Measurements from ENCODE around the gene CALML4.
"Not testable (repeated sequence)": the region's sequence is repeated elsewhere in the genome, so short reads cannot be mapped to it uniquely, and the experiment has no call there.

Gene CALML4

GRCh38 chr15:68207176-68207935 lies 2.2 kb upstream of the CALML4 start:
- no peak for DNase-seq

GRCh38 chr15:68206711-68207151 lies 1.6 kb upstream of the CALML4 start:
- no peak for DNase-seq

- no peak for DNase-seq
Measured at GRCh38 chr15:68205954-68206539, 915 bp upstream of the CALML4 start.

GRCh38 chr15:68205558-68205944 lies 419 bp upstream of the CALML4 start:
- DNase-seq, result no peak

GRCh38 chr15:68204361-68204760 lies 771 bp downstream of the CALML4 start:
- no peak for DNase-seq

DNA sequence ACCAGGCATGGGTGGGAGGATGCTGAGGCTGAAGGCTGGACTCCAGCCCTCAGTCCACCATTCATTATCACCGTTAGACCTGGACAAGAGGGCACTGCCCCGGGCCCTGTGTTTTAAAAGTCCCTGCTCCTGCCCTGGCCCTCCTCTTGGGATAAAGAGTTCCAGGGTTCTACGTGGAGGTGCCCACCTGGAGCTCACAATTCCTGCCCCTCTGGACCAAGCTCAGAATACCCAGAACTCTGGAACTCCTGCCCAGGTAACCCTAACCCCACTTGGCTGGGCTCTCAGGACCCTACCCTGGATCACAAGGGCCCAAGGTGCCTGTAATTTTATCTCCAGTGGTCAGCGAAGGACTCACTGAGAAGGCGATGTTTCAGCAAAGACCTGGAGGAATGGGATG lies 1.2 kb downstream of the CALML4 start:
- DNase-seq, result no peak

GRCh38 chr15:68203486-68203885 lies 1.6 kb downstream of the CALML4 start:
- DNase-seq, result no peak

GRCh38 chr15:68202994-68203393 lies 2.1 kb downstream of the CALML4 start:
- not testable (repeated sequence) for DNase-seq

GRCh38 chr15:68201879-68202261 lies 3.3 kb downstream of the CALML4 start:
- DNase-seq, result no peak

DNA sequence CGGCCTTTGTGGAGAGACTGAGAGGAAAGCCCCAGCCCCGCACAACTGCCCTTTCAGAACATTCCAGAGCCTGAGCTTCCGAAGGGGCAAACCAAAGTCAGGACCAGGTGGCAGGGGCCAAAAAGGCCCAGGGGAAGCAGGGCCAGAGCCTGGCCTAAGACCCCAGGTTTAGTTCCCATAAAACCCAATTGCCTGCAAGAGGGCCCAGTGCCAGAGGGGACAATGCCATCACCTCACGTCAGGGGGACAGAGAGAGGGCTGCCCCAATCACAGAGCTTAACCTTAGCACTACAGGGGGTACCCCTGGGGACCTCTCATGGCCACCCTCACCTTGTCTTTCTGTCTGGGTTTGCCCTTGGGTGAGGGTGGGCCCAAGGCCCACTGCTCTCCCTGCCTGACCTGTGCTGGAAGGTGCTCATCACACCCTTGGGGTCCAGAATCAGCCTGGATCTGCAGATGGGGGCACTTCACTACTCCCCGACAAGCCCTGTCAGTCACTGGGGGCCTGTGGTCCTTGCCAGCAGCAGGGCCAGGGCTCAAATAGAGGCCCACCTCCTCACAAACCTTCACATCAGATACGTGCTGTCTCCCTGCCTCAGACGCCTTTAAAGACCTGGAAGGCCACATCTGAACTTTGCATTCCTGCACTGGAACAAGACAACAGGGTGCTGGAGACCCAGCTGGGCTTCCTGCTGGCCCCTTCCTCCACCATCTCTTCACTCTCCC lies 3.8 kb downstream of the CALML4 start:
- DNase-seq, result no peak

DNA sequence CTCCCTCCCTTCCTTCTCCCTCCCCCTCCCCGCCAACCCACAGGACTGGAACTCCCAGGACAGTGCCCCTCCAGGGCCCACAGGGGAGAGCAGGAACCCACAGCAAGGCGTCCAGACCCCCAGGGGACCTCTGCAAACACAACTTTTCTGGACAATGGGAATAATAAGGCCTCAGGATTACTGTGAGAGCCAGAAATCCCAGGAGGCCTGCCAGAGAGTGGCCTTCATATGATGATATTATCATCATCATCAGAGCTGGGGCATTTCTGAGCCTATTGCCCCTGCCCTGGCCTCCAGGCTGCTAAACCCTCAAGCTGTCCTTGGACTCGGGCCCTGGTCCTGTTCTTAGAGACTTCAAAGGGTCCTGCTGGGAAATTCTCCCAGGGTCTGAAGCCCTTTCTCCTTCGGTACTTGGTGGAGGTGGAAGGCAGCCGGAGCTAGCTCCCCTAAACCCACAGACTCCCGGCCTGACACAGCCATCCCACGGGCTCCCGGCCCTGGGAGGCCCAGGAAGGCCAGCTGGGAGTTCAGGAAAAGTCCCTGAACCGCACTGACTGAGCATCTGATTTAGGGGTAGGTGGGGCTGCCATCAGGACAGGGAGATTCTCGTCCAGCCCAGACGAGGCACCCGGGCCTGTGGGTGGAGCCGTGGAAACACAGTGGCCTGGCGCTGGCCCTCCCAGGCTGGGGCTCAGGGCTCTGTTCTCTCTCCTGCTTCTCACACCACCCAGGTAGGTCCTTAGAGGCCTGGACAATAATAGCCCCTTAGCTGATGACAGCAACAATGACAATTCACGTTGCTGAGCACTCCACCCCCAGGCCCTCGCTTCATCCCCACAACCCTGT lies 4.9 kb downstream of the CALML4 start:
- DNase-seq, result no peak

- no peak for DNase-seq
Measured at GRCh38 chr15:68199340-68199739, 5.8 kb downstream of the CALML4 start.

DNA sequence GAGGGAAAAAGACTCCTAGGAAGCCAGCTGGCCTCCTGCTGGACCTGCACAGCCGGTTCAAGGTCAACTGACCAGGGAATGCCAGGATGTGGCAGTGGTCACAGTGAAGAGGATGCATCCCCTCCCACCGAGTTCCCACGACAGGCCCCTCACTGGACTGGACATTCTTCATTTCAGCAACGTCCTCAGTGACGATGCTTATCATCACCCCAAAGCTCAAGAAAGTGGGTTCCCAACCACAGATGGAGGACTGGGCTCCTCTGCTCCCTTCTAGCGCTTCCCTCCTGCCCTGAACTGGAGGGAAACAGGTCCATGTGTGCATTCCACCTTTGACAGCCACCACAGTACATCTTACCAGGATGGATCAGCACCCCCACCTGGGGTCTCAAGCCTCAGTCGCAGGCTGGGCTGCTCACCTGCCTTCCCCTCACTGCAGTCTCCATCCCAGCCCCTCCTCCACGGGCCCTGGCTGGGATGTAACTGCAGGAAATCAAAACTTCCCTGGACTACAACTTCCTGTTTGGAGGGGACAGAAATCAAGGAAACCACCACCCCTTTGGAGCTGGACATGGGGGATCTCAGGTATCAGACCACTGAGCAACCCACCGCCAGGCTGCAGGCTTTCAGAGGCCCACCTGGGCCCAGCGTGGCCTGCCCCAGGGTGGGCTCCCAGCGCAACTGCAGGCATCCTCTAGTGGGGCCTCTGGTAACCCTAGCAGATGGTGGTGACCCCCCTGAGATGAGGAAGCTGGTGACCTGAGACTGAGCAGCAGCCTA lies 7.3 kb downstream of the CALML4 start:
- DNase-seq, result no peak

DNA sequence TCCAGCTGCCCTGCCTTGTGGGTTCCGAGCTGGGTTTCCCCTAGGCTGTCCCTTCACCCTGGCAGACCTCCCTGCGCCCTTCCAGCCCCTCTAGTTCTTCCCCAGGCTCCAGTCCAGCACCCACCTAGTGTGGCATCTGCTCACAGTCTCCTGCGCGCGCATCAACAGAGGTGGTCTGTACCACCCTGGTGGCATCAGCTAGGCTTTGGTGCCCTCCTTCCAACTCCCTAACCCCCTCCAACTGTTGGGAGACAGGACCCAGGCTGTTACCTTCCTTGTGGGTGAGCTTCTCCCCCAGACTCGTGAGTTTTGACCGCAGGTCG lies 8.0 kb downstream of the CALML4 start:
- no peak for DNase-seq

- no peak for DNase-seq
Measured at GRCh38 chr15:68196445-68197169, 8.5 kb downstream of the CALML4 start.

DNA sequence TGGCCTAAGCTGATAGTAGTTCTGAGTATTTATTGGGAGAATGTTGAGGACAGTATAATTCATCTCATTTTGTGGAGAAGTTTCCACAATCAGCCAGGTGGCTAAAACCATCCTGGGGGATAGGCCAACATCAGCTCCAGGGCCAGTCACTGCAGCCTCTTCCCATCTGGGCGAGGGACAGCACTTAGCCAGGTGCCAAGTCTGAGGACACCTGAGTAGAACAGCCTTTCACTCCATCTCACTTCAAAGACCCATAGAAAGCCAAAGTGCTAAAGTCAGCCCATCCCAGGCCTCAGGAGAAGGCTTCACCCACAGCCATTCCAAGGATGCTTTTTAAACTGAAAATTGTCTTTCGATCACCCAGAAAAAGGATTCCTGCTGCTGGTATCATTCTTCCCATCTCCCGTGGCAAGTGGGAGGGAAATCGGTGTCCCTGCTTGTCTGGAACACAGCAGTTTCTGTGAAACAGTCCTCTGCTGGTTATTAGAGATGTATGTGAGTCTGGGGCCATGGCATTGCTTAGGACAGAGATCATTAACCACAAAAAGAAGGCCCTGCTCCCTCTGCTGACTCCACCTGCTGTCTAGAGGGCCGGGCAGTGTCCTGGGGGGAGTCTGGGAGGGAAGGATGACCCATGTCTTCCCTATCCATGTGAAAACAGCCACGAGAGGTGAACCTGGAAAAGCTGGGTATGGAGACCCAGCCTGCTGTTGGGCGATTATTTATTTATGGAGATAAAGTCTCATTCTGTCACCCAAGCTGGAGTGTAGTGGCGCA lies 9.6 kb downstream of the CALML4 start:
- no peak for DNase-seq

GRCh38 chr15:68192804-68193486 lies 12.2 kb downstream of the CALML4 start:
- no peak for DNase-seq

DNA sequence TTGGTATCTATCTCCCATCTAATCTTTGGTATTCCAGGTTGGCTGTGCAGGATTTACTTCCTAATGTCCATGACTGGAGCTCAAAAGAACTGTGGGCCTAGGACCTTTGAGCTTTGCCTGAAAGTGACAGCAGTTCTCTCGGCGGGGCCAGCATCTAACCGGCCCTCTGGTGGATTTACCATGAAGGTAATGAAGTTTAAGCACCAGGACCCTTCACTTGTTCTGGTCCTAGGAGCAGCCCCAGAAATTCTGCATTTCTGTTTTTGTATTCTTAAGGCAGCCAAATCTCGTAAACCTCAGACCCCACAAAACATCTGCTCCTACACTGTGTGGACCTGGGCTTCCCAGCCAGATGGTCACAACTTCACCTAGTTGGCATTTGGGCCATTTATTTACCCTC lies 13.0 kb downstream of the CALML4 start:
- DNase-seq, result no peak

DNA sequence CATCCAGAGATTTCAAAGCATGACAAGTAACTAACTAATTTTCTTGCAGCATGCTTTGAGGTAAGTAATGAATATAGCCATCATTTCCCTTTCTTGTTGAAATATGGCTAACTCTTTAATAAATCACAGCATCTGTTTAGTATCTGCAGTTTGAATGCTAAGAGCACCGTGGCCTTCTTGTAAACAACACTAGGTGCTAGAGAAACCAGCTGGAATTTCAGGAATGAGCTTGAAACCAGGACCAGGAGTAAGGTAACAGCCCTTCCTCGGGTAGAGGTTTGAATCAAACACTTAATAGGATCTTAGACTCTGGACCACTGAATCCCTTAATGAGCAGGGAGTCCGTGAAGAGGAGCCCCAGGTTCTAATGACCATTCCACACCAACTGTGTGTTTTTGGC lies 13.6 kb downstream of the CALML4 start:
- DNase-seq, result no peak

GRCh38 chr15:68190048-68190447 lies 15.1 kb downstream of the CALML4 start:
- DNase-seq, result no peak
